Body of pancreas (tissue), 4 donors: ENCODE results near the gene PRRT2.

Source experiments
- POLR2A ChIP-seq, 3 donors: fragments of 450-650 bp; IDR thresholded peaks; one replicate each; pipeline ENCODE4 v1.6.1; 2016; ENCODE audit warnings: antibody characterized with exemption in 3 of 3, mild to moderate bottlenecking in 2 of 3
- TF ChIP-seq, protein P1 (sequence below), 7 experiments: fragments of 450-650 bp in 4 of 7; fragments of 200-600 bp in 3 of 7; sonication (generic) in 3 of 7; IDR thresholded peaks; one replicate each; pipeline ENCODE4 v1.5.1; 2016 to 2019; ENCODE audit warnings: antibody characterized with exemption in 7 of 7

GRCh38 chr16:29806099-29806579, 5.9 kb upstream of the PRRT2 start, which contains the start of gene MAZ:
- TF ChIP-seq POLR2A (IDR thresholded peaks at IDR 0.05) = no peak
- TF ChIP-seq, protein P1, sequence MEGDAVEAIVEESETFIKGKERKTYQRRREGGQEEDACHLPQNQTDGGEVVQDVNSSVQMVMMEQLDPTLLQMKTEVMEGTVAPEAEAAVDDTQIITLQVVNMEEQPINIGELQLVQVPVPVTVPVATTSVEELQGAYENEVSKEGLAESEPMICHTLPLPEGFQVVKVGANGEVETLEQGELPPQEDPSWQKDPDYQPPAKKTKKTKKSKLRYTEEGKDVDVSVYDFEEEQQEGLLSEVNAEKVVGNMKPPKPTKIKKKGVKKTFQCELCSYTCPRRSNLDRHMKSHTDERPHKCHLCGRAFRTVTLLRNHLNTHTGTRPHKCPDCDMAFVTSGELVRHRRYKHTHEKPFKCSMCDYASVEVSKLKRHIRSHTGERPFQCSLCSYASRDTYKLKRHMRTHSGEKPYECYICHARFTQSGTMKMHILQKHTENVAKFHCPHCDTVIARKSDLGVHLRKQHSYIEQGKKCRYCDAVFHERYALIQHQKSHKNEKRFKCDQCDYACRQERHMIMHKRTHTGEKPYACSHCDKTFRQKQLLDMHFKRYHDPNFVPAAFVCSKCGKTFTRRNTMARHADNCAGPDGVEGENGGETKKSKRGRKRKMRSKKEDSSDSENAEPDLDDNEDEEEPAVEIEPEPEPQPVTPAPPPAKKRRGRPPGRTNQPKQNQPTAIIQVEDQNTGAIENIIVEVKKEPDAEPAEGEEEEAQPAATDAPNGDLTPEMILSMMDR (IDR thresholded peaks at IDR 0.05) = no peak
